K562 (cell line): ENCODE measurements around the gene EXOC3L1. TPM values are rescaled to one million over a fixed set of nuclear protein-coding genes. Genes with fewer than 3 reads are reported as not detected.

ENCODE experiments used
- CBFA2T2 ChIP-seq: fragments of 450-650 bp; conservative IDR thresholded peaks from 2 replicates; pipeline ENCODE4 v1.6.1; 2017; ENCODE audit warnings: mild to moderate bottlenecking
- GABPA ChIP-seq: fragments of 200-800 bp; sonication (Bioruptor generic); conservative IDR thresholded peaks from 2 replicates; pipeline ENCODE4 v1.6.1; 2016; ENCODE audit warnings: low read depth, missing genetic modification characterization, missing compliant biosample characterization
- HCFC1 ChIP-seq: IDR thresholded peaks from 2 replicates; pipeline ENCODE4 v1.6.1; 2012; ENCODE audit warnings: low read depth, low read length, improper control_type of control experiment
- HMG20A ChIP-seq: fragments of 450-650 bp; formaldehyde crosslinking; conservative IDR thresholded peaks from 2 replicates; pipeline ENCODE4 v1.4.0; 2020; ENCODE audit warnings: mild to moderate bottlenecking, mixed read lengths
- NBN ChIP-seq: fragments of 450-650 bp; IDR thresholded peaks from 2 replicates; pipeline ENCODE4 v1.6.1; 2016; ENCODE audit warnings: low read depth, mild to moderate bottlenecking
- NCOA2 ChIP-seq, 2 experiments: fragments of 450-650 bp; IDR thresholded peaks; 2 replicates each; pipeline ENCODE4 v1.6.1; 2018; ENCODE audit warnings: mild to moderate bottlenecking in 2 of 2, moderate library complexity in 1 of 2; ENCODE audit not compliant: partially characterized antibody in 2 of 2
- RBM25 ChIP-seq: fragments of 200-400 bp; formaldehyde crosslinking; IDR thresholded peaks from 2 replicates; pipeline ENCODE4 v1.6.1; 2018; ENCODE audit warnings: low read length, low read depth, moderate library complexity; ENCODE audit not compliant: severe bottlenecking
- RREB1 ChIP-seq: fragments of 250-450 bp; sonication (Bioruptor Pico); IDR thresholded peaks from 2 replicates; pipeline ENCODE4 v1.4.0; 2020
- TCF3 ChIP-seq: sonication (generic); formaldehyde crosslinking; IDR thresholded peaks from 2 replicates; pipeline ENCODE4 v1.4.0; 2020; ENCODE audit warnings: mild to moderate bottlenecking, missing genetic modification reagents
- XRCC3 ChIP-seq: fragments of 450-650 bp; IDR thresholded peaks from 2 replicates; pipeline ENCODE4 v1.6.1; 2017; ENCODE audit warnings: mild to moderate bottlenecking, moderate library complexity
- ZBTB34 ChIP-seq: fragments of 250-450 bp; sonication (Bioruptor Pico); IDR thresholded peaks from 2 replicates; pipeline ENCODE4 v1.8.0; 2021; ENCODE audit warnings: mild to moderate bottlenecking, moderate library complexity
- ZNF280B ChIP-seq: fragments of 250-450 bp; sonication (Bioruptor Pico); IDR thresholded peaks from 2 replicates; pipeline ENCODE4 v1.5.1; 2021; ENCODE audit warnings: mild to moderate bottlenecking
- ZNF668 ChIP-seq: fragments of 250-450 bp; sonication (Bioruptor Pico); IDR thresholded peaks from 2 replicates; pipeline ENCODE4 v1.8.0; 2022; ENCODE audit warnings: mild to moderate bottlenecking, inconsistent platforms
- ZZZ3 ChIP-seq: fragments of 450-650 bp; IDR thresholded peaks from 2 replicates; pipeline ENCODE4 v1.6.1; 2016; ENCODE audit warnings: antibody characterized with exemption, mild to moderate bottlenecking, moderate library complexity
- polyA plus RNA-seq, 8 experiments: library from polyadenylated mRNA; depleted of rRNA in 4 of 8; stranded (reverse) in 5 of 8; unstranded in 3 of 8; fragments of >200 nt; fragmentation: Nextera tagmentation in 2 of 8; fragmentation: Illumina TruSeq in 1 of 8; extraction: Ambion mirVana in 2 of 8; extraction: Trizol in 1 of 8; gene quantifications; 2 replicates each; pipeline versions ENCODE4 v1.2.1 to v1.2.3, GENCODE V29; 2011 to 2014; ENCODE audit warnings: inconsistent platforms in 1 of 8, missing spikeins in 1 of 8
- total RNA-seq, 7 experiments: library from RNA; depleted of rRNA in 6 of 7; stranded (reverse); fragments of >200 nt in 6 of 7; fragmentation: Illumina TruSeq in 2 of 7; extraction: Trizol in 2 of 7; gene quantifications; 2 replicates each; pipeline versions ENCODE4 v1.2.1 to v1.2.3, GENCODE V29; 2011 to 2021; ENCODE audit warnings: low replicate concordance in 1 of 7
- TF ChIP-seq, protein P1 (sequence below), 2 experiments: IDR thresholded peaks; 2 replicates each; pipeline ENCODE4 v1.6.1; 2012; ENCODE audit warnings: improper control_type of control experiment in 2 of 2, low read depth in 2 of 2, low read length in 2 of 2, borderline replicate concordance in 1 of 2

EXOC3L1 gene
- total and polyA plus RNA-seq, 9 of the 15 experiments (the other 6 are each of a cell fraction or from before 2014, with no cell fraction given): 0.08 TPM; not detected in 8

DNA sequence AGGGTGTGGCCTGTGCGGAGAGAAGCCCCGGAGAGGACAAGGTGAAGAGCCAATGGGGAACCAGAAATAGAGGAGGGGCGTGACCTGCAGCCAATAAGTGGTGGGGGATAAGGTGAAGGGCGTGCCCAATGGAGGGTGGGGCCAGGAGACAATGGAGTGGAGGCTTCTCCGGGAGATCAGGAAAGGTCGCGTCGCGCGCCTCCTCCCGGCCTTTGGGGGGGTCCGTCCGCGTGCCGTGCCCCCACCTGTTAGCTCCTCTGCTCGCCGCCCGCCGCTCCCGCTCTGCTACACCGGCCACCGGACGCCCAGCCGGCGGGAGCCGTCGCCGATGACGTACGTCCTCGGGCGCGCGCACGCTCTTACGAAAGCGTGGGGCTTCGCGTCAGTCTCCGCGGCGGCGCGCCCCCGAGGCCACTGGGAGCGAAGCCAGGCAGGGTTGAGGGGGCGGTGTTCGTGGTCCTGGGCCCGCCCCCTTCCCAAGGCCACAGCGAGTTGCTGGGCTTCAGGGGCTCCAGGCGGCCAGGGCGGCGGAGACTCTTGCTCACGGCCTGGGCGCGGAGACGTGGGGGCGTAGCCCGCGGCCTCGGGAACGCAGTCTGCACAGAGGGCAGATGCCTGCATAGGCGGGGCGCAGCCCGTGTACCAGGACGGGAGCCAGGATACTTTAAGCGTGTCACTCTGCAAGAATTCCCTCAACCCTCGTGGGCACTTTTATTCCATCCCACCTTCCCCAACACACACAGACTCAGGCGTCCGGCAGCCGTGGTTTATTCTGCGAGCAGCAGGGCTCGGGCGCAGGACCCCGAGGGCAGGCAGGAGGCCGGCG lies 6.1 kb downstream of the EXOC3L1 start, which contains the start of gene MATCAP1 (continued):
- TF ChIP-seq ZNF280B (no peak), CBFA2T2 (no peak), HCFC1 (0 out of 2 replicates have a peak, but pooled peaks have one; percentile 23), RREB1 (CRISPR knock-in tag) (no peak), GABPA (tag) (no peak), RBM25 (peak; percentile 70), ZNF668 (CRISPR knock-in tag) (no peak), HMG20A (CRISPR knock-in tag) (no peak), TCF3 (CRISPR knock-in tag) (no peak), XRCC3 (no peak), NCOA2 (IDR thresholded peaks at IDR 0.05; ENCODE audit: partially characterized antibody in 2 of 2) (no peak), ZBTB34 (CRISPR knock-in tag) (no peak), NBN (no peak), ZZZ3 (no peak)
- TF ChIP-seq, protein P1, sequence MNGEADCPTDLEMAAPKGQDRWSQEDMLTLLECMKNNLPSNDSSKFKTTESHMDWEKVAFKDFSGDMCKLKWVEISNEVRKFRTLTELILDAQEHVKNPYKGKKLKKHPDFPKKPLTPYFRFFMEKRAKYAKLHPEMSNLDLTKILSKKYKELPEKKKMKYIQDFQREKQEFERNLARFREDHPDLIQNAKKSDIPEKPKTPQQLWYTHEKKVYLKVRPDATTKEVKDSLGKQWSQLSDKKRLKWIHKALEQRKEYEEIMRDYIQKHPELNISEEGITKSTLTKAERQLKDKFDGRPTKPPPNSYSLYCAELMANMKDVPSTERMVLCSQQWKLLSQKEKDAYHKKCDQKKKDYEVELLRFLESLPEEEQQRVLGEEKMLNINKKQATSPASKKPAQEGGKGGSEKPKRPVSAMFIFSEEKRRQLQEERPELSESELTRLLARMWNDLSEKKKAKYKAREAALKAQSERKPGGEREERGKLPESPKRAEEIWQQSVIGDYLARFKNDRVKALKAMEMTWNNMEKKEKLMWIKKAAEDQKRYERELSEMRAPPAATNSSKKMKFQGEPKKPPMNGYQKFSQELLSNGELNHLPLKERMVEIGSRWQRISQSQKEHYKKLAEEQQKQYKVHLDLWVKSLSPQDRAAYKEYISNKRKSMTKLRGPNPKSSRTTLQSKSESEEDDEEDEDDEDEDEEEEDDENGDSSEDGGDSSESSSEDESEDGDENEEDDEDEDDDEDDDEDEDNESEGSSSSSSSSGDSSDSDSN (IDR thresholded peaks at IDR 0.05; ENCODE audit: borderline replicate concordance in 1 of 2, low read depth in 2 of 2, low read length in 2 of 2): no peak
